ENCODE data around the gene CST6. TPM values are rescaled to one million over a fixed set of nuclear protein-coding genes. Genes with fewer than 3 reads are reported as not detected.

CST6 gene
- total and polyA plus RNA-seq, 2 of the 13 experiments (the other 11 are each of a cell fraction or from before 2014, with no cell fraction given) = not detected

DNA sequence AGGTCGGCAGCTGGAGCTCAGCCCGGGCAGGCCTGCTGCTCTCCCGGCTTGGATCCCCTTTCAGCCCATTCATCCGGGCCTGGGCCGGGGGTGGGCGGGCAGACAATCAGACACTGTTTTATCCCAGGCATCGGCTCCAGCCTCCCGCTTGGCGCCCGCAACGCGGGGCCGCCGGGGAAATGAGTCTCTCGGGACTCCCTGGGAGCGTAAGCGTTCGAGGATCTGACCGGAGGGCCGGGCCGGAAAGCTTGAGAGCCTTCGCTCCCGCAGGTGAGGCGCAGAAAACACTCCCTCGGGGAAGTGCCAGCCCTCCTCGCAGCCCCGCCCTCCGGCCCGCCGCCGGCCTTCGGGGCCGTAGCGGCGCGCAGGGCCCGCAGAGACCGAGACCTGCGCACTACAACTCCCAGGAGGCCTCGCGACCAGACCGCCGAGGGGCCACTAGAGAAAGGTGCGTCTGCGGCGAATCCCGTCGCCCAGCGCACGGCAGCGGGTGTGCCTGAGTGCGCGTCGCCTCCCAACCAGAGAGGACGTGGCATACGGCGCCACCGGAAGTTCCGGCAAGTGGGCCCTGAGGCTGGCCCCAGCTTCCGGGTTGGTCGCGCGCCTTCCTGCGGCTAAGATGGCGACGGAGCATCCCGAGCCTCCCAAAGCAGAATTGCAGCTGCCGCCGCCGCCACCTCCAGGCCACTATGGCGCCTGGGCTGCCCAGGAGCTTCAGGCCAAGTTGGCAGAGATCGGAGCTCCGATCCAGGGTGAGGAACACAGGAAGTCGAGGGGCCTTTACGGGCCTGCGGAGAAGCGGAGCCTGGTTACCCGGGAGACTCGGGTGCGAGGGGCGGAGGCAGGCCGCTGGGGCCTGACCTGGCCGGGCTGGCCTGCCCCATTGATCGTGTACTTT, 40.2 kb downstream of the CST6 start, which contains the start of gene SF3B2 (continued):
- TF ChIP-seq, protein P1, sequence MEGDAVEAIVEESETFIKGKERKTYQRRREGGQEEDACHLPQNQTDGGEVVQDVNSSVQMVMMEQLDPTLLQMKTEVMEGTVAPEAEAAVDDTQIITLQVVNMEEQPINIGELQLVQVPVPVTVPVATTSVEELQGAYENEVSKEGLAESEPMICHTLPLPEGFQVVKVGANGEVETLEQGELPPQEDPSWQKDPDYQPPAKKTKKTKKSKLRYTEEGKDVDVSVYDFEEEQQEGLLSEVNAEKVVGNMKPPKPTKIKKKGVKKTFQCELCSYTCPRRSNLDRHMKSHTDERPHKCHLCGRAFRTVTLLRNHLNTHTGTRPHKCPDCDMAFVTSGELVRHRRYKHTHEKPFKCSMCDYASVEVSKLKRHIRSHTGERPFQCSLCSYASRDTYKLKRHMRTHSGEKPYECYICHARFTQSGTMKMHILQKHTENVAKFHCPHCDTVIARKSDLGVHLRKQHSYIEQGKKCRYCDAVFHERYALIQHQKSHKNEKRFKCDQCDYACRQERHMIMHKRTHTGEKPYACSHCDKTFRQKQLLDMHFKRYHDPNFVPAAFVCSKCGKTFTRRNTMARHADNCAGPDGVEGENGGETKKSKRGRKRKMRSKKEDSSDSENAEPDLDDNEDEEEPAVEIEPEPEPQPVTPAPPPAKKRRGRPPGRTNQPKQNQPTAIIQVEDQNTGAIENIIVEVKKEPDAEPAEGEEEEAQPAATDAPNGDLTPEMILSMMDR (CRISPR knock-in tag; IDR thresholded peaks at IDR 0.05) = peak; percentile 24; the same call in 1 of the 2 replicates
- TF ChIP-seq IRX3 (CRISPR knock-in tag; IDR thresholded peaks at IDR 0.05; ENCODE audit: borderline replicate concordance, low read depth) (no peak), CHD2 (IDR thresholded peaks at IDR 0.05; ENCODE audit: low read depth, low read length) (no peak), ZBTB7A (CRISPR knock-in tag; IDR thresholded peaks at IDR 0.05) (no peak), SKI (IDR thresholded peaks at IDR 0.05; ENCODE audit: partially characterized antibody) (peak; percentile 51), ZBTB7B (CRISPR knock-in tag; IDR thresholded peaks at IDR 0.05) (peak; percentile 31; the same call in 1 of the 2 replicates), GZF1 (CRISPR knock-in tag; IDR thresholded peaks at IDR 0.05) (no peak), ZNF383 (CRISPR knock-in tag; IDR thresholded peaks at IDR 0.05; ENCODE audit: borderline replicate concordance) (no peak), NFE2L2 (IDR thresholded peaks at IDR 0.05; ENCODE audit: low read length) (no peak), KMT2A (CRISPR knock-in tag; IDR thresholded peaks at IDR 0.05) (peak; percentile 88), HOXA7 (CRISPR knock-in tag; IDR thresholded peaks at IDR 0.05) (no peak), ISX (CRISPR knock-in tag; conservative IDR thresholded peaks at IDR 0.05) (no peak), ZNF570 (CRISPR knock-in tag; IDR thresholded peaks at IDR 0.05; ENCODE audit: borderline replicate concordance) (no peak), MBNL3 (CRISPR knock-in tag; conservative IDR thresholded peaks at IDR 0.05) (no peak)
- TF ChIP-seq, protein P2, sequence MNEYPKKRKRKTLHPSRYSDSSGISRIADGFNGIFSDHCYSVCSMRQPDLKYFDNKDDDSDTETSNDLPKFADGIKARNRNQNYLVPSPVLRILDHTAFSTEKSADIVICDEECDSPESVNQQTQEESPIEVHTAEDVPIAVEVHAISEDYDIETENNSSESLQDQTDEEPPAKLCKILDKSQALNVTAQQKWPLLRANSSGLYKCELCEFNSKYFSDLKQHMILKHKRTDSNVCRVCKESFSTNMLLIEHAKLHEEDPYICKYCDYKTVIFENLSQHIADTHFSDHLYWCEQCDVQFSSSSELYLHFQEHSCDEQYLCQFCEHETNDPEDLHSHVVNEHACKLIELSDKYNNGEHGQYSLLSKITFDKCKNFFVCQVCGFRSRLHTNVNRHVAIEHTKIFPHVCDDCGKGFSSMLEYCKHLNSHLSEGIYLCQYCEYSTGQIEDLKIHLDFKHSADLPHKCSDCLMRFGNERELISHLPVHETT (CRISPR knock-in tag; conservative IDR thresholded peaks at IDR 0.05) = peak; percentile 92
- TF ChIP-seq, protein P3, sequence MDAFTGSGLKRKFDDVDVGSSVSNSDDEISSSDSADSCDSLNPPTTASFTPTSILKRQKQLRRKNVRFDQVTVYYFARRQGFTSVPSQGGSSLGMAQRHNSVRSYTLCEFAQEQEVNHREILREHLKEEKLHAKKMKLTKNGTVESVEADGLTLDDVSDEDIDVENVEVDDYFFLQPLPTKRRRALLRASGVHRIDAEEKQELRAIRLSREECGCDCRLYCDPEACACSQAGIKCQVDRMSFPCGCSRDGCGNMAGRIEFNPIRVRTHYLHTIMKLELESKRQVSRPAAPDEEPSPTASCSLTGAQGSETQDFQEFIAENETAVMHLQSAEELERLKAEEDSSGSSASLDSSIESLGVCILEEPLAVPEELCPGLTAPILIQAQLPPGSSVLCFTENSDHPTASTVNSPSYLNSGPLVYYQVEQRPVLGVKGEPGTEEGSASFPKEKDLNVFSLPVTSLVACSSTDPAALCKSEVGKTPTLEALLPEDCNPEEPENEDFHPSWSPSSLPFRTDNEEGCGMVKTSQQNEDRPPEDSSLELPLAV (CRISPR knock-in tag; conservative IDR thresholded peaks at IDR 0.05; ENCODE audit: low read depth) = no peak
- TF ChIP-seq, protein P4, sequence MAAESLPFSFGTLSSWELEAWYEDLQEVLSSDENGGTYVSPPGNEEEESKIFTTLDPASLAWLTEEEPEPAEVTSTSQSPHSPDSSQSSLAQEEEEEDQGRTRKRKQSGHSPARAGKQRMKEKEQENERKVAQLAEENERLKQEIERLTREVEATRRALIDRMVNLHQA (CRISPR knock-in tag; IDR thresholded peaks at IDR 0.05) = no peak
- TF ChIP-seq, protein P5, sequence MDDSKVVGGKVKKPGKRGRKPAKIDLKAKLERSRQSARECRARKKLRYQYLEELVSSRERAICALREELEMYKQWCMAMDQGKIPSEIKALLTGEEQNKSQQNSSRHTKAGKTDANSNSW (CRISPR knock-in tag; IDR thresholded peaks at IDR 0.05; ENCODE audit: borderline replicate concordance) = no peak; the same call in 1 of the 2 replicates
- TF ChIP-seq, protein P6, sequence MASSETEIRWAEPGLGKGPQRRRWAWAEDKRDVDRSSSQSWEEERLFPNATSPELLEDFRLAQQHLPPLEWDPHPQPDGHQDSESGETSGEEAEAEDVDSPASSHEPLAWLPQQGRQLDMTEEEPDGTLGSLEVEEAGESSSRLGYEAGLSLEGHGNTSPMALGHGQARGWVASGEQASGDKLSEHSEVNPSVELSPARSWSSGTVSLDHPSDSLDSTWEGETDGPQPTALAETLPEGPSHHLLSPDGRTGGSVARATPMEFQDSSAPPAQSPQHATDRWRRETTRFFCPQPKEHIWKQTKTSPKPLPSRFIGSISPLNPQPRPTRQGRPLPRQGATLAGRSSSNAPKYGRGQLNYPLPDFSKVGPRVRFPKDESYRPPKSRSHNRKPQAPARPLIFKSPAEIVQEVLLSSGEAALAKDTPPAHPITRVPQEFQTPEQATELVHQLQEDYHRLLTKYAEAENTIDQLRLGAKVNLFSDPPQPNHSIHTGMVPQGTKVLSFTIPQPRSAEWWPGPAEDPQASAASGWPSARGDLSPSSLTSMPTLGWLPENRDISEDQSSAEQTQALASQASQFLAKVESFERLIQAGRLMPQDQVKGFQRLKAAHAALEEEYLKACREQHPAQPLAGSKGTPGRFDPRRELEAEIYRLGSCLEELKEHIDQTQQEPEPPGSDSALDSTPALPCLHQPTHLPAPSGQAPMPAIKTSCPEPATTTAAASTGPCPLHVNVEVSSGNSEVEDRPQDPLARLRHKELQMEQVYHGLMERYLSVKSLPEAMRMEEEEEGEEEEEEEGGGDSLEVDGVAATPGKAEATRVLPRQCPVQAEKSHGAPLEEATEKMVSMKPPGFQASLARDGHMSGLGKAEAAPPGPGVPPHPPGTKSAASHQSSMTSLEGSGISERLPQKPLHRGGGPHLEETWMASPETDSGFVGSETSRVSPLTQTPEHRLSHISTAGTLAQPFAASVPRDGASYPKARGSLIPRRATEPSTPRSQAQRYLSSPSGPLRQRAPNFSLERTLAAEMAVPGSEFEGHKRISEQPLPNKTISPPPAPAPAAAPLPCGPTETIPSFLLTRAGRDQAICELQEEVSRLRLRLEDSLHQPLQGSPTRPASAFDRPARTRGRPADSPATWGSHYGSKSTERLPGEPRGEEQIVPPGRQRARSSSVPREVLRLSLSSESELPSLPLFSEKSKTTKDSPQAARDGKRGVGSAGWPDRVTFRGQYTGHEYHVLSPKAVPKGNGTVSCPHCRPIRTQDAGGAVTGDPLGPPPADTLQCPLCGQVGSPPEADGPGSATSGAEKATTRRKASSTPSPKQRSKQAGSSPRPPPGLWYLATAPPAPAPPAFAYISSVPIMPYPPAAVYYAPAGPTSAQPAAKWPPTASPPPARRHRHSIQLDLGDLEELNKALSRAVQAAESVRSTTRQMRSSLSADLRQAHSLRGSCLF (CRISPR knock-in tag; IDR thresholded peaks at IDR 0.05; ENCODE audit: borderline replicate concordance) = peak; percentile 4; the same call in 1 of the 2 replicates

Measured in HepG2 (cell line).